HG02798 (cell line): Measurements from ENCODE around the gene GAS6.

Experiments
- ATAC-seq: cut with Tn5 transposase; IDR thresholded peaks from one replicate; pipeline ENCODE4 v1.9.1; 2021; ENCODE audit warnings: mild to moderate bottlenecking; ENCODE audit not compliant: unreplicated experiment, poor library complexity

The GAS6 gene

GRCh38 chr13:113888701-113889330 lies 24.9 kb upstream of the GAS6 start:
- ATAC-seq = no peak

- ATAC-seq = no peak
These were observed 23.9 kb upstream of the GAS6 start for GRCh38 chr13:113887700-113888201.

DNA sequence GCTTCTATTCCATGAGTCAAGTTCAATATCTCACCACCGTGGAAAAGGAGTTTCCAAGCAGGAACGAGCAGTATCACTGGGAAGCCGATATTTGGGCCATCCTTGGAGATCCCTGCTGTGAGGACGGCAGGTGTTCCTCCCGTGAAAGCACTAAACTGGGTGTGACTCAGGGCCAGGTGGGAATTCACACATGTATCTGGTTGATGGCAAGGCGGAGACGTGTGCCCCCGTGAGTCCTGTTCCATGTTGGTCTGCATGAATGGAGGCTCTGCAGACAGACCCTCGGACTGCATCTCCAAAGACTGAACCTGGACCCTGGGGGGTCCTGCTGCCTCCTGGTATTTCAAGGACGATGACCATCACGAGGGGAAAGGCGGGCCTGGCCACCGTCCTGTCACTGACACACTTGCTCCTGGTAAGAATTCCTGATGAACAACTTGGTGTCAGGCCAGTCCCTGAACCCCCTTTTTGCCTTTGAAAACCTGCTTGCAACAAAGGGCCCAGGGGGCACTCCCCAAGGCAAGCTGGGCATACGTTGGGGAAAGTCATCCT lies 22.8 kb upstream of the GAS6 start:
- ATAC-seq = no peak

DNA sequence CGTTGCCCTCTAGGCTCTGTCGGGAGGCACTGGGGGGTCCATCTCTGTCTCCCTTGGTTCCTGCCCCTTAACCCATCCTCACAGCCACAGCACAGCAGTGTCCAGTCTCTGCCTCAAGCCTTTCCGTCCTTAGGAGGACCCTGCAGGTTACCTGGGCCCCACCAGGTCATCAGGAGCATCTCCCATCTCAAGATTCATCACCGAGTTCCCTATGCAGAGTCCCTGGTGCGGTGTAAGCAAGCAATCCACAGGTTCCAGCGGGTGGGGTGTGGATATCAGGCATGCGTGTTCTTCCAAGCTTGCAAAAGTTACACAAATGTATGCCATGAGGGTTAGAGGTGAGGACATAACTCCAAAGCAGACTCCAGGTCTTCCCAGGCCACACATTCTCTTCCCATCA lies 20.9 kb upstream of the GAS6 start:
- ATAC-seq = no peak

- ATAC-seq = no peak
These were observed 20.3 kb upstream of the GAS6 start for GRCh38 chr13:113883921-113884804.

- ATAC-seq = no peak
These were observed 19.5 kb upstream of the GAS6 start for GRCh38 chr13:113883314-113883811.

GRCh38 chr13:113882716-113883115 lies 18.8 kb upstream of the GAS6 start:
- no peak for ATAC-seq

- ATAC-seq = no peak
These were observed 18.4 kb upstream of the GAS6 start for GRCh38 chr13:113882267-113882630.

- ATAC-seq = no peak
These were observed 17.9 kb upstream of the GAS6 start for GRCh38 chr13:113881614-113882266.

GRCh38 chr13:113880651-113881611 lies 17.1 kb upstream of the GAS6 start:
- ATAC-seq = no peak

DNA sequence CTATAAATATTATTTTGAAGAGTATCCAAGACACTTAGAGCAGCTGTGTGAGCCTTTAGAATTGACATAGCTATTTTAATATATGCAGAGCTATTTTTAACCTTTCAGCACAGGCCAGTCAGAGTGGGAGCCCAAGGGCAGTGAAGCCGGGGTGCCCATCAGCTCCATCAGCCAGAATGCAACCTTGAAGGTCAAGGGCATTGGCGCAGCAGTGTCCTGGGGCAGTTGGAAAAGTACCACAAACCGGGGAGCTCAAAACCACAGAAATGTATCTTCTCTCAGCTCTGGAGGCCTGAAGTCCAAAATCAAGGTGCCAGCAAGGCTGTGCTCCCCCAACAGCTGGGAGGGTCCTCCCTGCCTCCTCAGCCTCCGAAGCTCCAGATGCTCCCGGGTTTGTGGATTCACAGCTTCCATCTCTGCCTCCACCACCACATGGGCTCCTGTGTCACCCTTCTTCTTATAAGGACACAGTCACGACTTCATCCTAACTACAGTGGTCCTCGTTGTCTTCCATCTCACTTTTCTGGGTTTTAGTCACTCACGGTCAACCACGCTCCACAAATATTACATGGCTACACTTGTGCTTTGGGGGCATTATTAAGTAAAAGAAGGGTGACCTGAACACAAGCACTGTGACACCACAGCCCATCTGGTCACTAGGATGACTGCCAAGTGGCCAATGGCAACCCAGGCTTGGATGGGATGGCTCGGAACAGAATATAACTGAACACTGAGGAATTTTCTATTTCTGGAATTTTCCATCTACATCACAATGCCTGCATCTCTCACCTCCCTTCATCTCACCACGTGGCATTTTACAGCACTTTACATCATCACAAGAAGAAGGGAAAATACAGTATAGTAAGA lies 15.9 kb upstream of the GAS6 start:
- ATAC-seq = no peak

GRCh38 chr13:113879017-113879416 lies 15.1 kb upstream of the GAS6 start:
- no peak for ATAC-seq

DNA sequence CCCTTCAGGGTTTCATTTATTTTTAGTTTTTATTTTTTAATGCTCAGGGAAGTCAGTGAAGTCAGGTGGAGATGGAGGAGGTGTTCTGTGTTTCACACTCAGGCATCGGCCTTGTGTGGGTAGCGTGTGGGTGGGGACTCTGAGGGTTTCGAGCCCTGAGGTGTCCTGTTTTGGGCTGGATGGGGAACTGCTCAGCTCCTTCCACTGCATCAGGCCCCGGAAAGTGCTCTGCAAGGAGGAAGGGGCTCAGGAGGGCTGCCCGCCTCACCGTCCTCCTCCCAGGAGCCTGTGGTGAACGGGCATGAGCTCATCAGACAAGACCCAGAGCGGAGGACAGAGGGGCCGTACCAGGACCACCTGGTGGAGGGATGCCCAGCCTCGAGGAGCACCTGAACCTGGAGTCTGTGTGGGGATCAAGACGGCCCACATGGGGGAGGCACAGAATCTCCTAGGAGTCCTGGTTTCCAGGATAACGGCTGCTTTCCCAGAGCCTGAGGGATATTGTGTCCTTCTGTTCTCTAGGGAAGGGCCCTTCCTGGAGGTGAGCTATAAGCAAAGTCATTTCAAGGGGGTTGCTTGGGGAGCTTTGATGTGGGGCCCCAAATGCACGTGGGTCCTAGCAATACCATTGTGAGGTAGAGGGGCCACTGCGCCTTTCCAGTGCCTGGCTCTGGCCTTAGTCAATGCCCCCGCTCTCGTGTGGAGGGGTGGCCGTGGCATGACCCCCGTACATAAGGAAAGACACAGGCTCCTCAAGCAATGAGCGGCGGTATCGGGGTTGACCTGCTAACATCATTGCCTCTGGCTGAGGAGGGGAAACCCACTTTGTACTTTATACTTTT lies 13.5 kb upstream of the GAS6 start:
- no peak for ATAC-seq

DNA sequence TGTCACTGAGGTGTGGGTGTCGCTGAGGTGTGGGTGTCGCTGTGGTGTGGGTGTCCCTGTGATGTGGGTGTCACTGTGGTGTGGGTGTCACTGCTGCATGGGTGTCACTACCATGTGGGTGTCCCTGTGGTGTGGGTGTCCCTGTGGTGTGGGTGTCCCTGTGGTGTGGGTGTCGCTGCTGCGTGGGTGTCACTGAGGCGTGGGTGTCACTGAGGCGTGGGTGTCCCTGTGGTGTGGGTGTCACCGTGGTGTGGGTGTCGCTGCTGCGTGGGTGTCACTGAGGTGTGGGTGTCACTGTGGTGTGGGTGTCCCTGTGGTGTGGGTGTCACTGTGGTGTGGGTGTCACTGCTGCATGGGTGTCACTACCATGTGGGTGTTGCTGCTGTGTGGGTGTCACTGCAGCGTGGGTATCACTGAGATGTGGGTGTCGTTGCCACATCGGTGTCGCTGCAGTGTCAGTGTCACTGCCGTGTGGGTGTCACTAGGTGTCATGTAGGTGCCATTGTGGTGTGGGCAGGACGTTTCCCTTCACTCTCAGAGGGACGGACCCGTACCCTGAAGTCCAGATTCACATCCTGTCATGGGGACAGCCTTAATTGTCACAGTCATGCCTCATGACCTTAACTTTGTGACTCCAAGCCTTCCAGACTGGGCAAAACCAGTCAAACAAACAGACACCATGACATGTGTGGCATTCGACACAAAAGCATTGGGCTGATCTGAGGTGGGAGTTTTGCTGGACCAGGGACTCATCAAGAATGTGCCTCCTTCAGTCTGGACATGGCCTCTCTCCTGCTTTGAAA lies 12.7 kb upstream of the GAS6 start:
- no peak for ATAC-seq

DNA sequence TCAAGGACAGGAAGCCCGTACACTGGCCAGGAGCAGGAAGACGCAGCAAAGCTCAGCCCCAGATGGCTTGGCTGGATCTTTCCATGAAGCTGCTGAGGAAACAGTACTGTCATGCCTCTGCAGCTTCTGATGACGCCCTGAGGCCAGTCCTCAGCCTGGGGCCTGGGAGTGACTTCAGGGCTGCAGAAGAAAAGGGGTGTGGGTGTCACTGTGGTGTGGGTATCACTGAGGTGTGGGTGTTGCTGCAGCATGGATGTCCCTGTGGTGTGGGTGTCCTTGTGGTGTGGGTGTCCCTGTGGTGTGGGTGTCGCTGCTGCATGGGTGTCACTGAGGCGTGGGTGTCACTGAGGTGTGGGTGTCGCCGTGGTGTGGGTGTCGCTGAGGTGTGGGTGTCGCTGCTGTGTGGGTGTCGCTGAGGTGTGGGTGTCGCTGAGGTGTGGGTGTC lies 12.0 kb upstream of the GAS6 start:
- ATAC-seq = no peak

DNA sequence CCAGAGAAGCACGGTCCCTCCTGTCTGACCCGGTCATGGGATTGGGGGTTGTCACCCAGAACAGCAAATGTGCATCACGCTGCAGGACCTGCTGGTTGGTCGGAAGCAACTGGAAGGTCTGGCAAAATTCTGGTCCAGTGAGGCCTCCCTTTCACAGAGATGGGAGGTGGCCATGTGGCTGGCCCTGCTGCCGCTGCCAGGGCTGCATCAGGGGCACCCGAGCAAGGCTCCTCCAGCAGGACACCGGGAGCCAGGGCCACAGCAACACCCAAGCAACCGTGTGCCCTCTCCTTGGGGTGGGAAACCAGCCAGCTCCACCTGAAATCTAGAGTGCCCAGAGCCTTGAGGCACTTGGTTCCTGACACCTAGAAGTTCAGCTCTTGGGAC lies 11.5 kb upstream of the GAS6 start:
- no peak for ATAC-seq
